Hindlimb muscle (tissue), 1 donor: ENCODE measurements around the gene ABCB9. TPM values are rescaled to one million over a fixed set of nuclear protein-coding genes. Genes with fewer than 3 reads are reported as not detected.
"Not testable (repeated sequence)": the region's sequence is repeated elsewhere in the genome, so short reads cannot be mapped to it uniquely, and the experiment has no call there.

Source experiments
- DNase-seq: peaks from one replicate; pipeline ENCODE4 v3.0.0-alpha.2; 2013
- polyA plus RNA-seq: library from polyadenylated mRNA; unstranded; fragments of 120-200 nt; gene quantifications from one replicate; pipeline ENCODE4 v1.2.1, GENCODE V29; 2013; ENCODE audit not compliant: insufficient read length

ABCB9 gene
- polyA plus RNA-seq = 4.3 TPM

- DNase-seq = peak; percentile 79
Observed at GRCh38 chr12:122965851-122966742, at the start of gene ABCB9. Gene ABCB9, minus strand, starts transcription at chr12:122966463. Its CDS starts 6,228 bp downstream, at chr12:122960235.

- DNase-seq = not testable (repeated sequence)
Observed at GRCh38 chr12:123014473-123014872, 48.2 kb upstream of the ABCB9 start.

GRCh38 chr12:123013185-123014095, 47.2 kb upstream of the ABCB9 start:
- no peak for DNase-seq

- no peak for DNase-seq
Observed at GRCh38 chr12:123011701-123012100, 45.4 kb upstream of the ABCB9 start.

GRCh38 chr12:123010681-123011080, 44.4 kb upstream of the ABCB9 start:
- DNase-seq = no peak

- no peak for DNase-seq
Observed at GRCh38 chr12:123010110-123010509, 43.8 kb upstream of the ABCB9 start.

GRCh38 chr12:123006977-123007376, 40.7 kb upstream of the ABCB9 start:
- no peak for DNase-seq

- DNase-seq = no peak
Observed at GRCh38 chr12:123005081-123005626, 38.9 kb upstream of the ABCB9 start.

GRCh38 chr12:123004287-123004686, 38.0 kb upstream of the ABCB9 start:
- no peak for DNase-seq

GRCh38 chr12:123003257-123003656, 37.0 kb upstream of the ABCB9 start:
- DNase-seq = no peak

- DNase-seq = no peak
Observed at GRCh38 chr12:123001464-123001863, 35.2 kb upstream of the ABCB9 start.

GRCh38 chr12:123000578-123000977, 34.3 kb upstream of the ABCB9 start:
- DNase-seq = no peak

- no peak for DNase-seq
Observed at GRCh38 chr12:122999986-123000420, 33.7 kb upstream of the ABCB9 start.

- DNase-seq = no peak
Observed at GRCh38 chr12:122999196-122999946, 33.1 kb upstream of the ABCB9 start.

GRCh38 chr12:122998316-122998715, 32.1 kb upstream of the ABCB9 start:
- DNase-seq = no peak

- DNase-seq = no peak
Observed at GRCh38 chr12:122997343-122998250, 31.3 kb upstream of the ABCB9 start.

GRCh38 chr12:122996621-122997342, 30.5 kb upstream of the ABCB9 start:
- DNase-seq = no peak

GRCh38 chr12:122996188-122996601, 29.9 kb upstream of the ABCB9 start:
- DNase-seq = no peak

GRCh38 chr12:122995503-122996187, 29.4 kb upstream of the ABCB9 start:
- no peak for DNase-seq
